ENCODE results near the gene TSR2. TPM values are rescaled to one million over a fixed set of nuclear protein-coding genes. Genes with fewer than 3 reads are reported as not detected.
"Not testable (repeated sequence)": the region's sequence is repeated elsewhere in the genome, so short reads cannot be mapped to it uniquely, and the experiment has no call there.

Gene TSR2
- total and polyA plus RNA-seq, 5 donors, result 31.8 to 42.3 (median 39.5) TPM

GRCh38 chrX:54473993-54474859 is 34.0 kb downstream of the TSR2 start:
- DNase-seq (no peak), ATAC-seq (peak; percentile 60 to 64)
- intact Hi-C loops (cut with DNase I), result no loop called here
- Histone ChIP-seq H3K27me3 (ENCODE audit: control insufficient read depth, insufficient read depth) (no peaks in the 10 kb centered on the region), H3K27ac (ENCODE audit: low read length) (peak overlapping the region; percentile 6), H3K9me3 (ENCODE audit: control insufficient read depth, low read length) (no peaks in the 10 kb centered on the region), H3K4me1 (ENCODE audit: control insufficient read depth, insufficient read depth, low read length) (peaks cover 4% of the 10 kb centered on the region), H3K4me3 (ENCODE audit: low read length) (no peak overlapping the region)
- WGBS, result 83% methylated on average over 10 of the region's 10 CpGs

- WGBS, result 45% methylated on average over 9 of the region's 9 CpGs
- peaks cover 12% of the 10 kb centered on the region for H3K4me1 ChIP-seq (ENCODE audit: control insufficient read depth, insufficient read depth, low read length)
- no peak for DNase-seq
- H3K9me3 ChIP-seq (ENCODE audit: control insufficient read depth, low read length), result no peaks in the 10 kb centered on the region
- intact Hi-C loops (cut with DNase I), result no loop called here
- H3K27me3 ChIP-seq (ENCODE audit: control insufficient read depth, insufficient read depth), result no peaks in the 10 kb centered on the region
- H3K27ac ChIP-seq (ENCODE audit: low read length), result no peak overlapping the region
- no peak for ATAC-seq
- H3K4me3 ChIP-seq (ENCODE audit: low read length), result no peak overlapping the region
Measured at GRCh38 chrX:54479136-54480111, 39.2 kb downstream of the TSR2 start.

- intact Hi-C loops (cut with DNase I), result no loop called here
- Histone ChIP-seq H3K9me3 (ENCODE audit: control insufficient read depth, low read length) (no peaks in the 10 kb centered on the region), H3K27me3 (ENCODE audit: control insufficient read depth, insufficient read depth) (no peaks in the 10 kb centered on the region), H3K27ac (ENCODE audit: low read length) (peak overlapping the region; percentile 67), H3K4me1 (ENCODE audit: control insufficient read depth, insufficient read depth, low read length) (peaks cover 11% of the 10 kb centered on the region), H3K4me3 (ENCODE audit: low read length) (no peak overlapping the region)
- DNase-seq (peak; percentile 50 to 79 (median 76)), ATAC-seq (peak; percentile 67 to 72)
- 28% methylated on average over 21 of the region's 21 CpGs for WGBS
Measured at GRCh38 chrX:54482839-54483593, 42.8 kb downstream of the TSR2 start.

GRCh38 chrX:54483946-54484345 is 43.7 kb downstream of the TSR2 start:
- H3K27me3 ChIP-seq (ENCODE audit: control insufficient read depth, insufficient read depth), result no peaks in the 10 kb centered on the region
- H3K4me1 ChIP-seq (ENCODE audit: control insufficient read depth, insufficient read depth, low read length), result peaks cover 11% of the 10 kb centered on the region
- peak in 1 of 3 donors; percentile 47 for DNase-seq
- WGBS, result 42% methylated on average over 9 of the region's 9 CpGs
- peak overlapping the region; percentile 54 for H3K27ac ChIP-seq (ENCODE audit: low read length)
- no peak overlapping the region for H3K4me3 ChIP-seq (ENCODE audit: low read length)
- ATAC-seq, result no peak
- intact Hi-C loops (cut with DNase I), result no loop called here
- H3K9me3 ChIP-seq (ENCODE audit: control insufficient read depth, low read length), result no peaks in the 10 kb centered on the region

- WGBS, result 33% methylated on average over 3 of the region's 3 CpGs
- Histone ChIP-seq H3K9me3 (ENCODE audit: control insufficient read depth, low read length) (no peaks in the 10 kb centered on the region), H3K27ac (ENCODE audit: low read length) (no peak overlapping the region), H3K27me3 (ENCODE audit: control insufficient read depth, insufficient read depth) (no peaks in the 10 kb centered on the region), H3K4me1 (ENCODE audit: control insufficient read depth, insufficient read depth, low read length) (peaks cover 7% of the 10 kb centered on the region), H3K4me3 (ENCODE audit: low read length) (no peak overlapping the region)
- DNase-seq (peak; percentile 38 to 73 (median 65)), ATAC-seq (peak; percentile 42 to 44)
- intact Hi-C loops (cut with DNase I), result no loop called here
Measured at GRCh38 chrX:54484666-54485065, 44.5 kb downstream of the TSR2 start.

GRCh38 chrX:54489819-54490218 is 49.6 kb downstream of the TSR2 start:
- H3K27ac ChIP-seq (ENCODE audit: low read length); ATAC-seq; intact Hi-C loops (cut with DNase I); DNase-seq; H3K27me3 ChIP-seq (ENCODE audit: control insufficient read depth, insufficient read depth); H3K4me3 ChIP-seq (ENCODE audit: low read length); H3K4me1 ChIP-seq (ENCODE audit: control insufficient read depth, insufficient read depth, low read length); H3K9me3 ChIP-seq (ENCODE audit: control insufficient read depth, low read length): not testable (repeated sequence)
- WGBS, result 98% methylated on average over 5 of the region's 5 CpGs

GRCh38 chrX:54492340-54492739 is 52.1 kb downstream of the TSR2 start:
- DNase-seq, result peak; percentile 54 to 76 (median 67)
- 53% methylated on average over 6 of the region's 6 CpGs for WGBS
- Histone ChIP-seq H3K27ac (ENCODE audit: low read length) (no peak overlapping the region), H3K27me3 (ENCODE audit: control insufficient read depth, insufficient read depth) (no peaks in the 10 kb centered on the region), H3K9me3 (ENCODE audit: control insufficient read depth, low read length) (no peaks in the 10 kb centered on the region), H3K4me3 (ENCODE audit: low read length) (no peak overlapping the region), H3K4me1 (ENCODE audit: control insufficient read depth, insufficient read depth, low read length) (peaks cover 4% of the 10 kb centered on the region)
- intact Hi-C loops (cut with DNase I), result no loop called here
- ATAC-seq, result peak in 1 of 2 donors; percentile 44

- H3K4me1 ChIP-seq (ENCODE audit: control insufficient read depth, insufficient read depth, low read length), result peaks cover 4% of the 10 kb centered on the region
- H3K4me3 ChIP-seq (ENCODE audit: low read length), result peak overlapping the region; percentile 96
- WGBS, result 28% methylated on average over 10 of the region's 10 CpGs
- intact Hi-C loops (cut with DNase I), result no loop called here
- ATAC-seq (no peak), DNase-seq (no peak)
- H3K27ac ChIP-seq (ENCODE audit: low read length), result peak overlapping the region; percentile 64
- no peaks in the 10 kb centered on the region for H3K9me3 ChIP-seq (ENCODE audit: control insufficient read depth, low read length)
- H3K27me3 ChIP-seq (ENCODE audit: control insufficient read depth, insufficient read depth), result no peaks in the 10 kb centered on the region
Measured at GRCh38 chrX:54494166-54494988, 54.2 kb downstream of the TSR2 start.
